ENCODE results near the gene TTN. TPM values are rescaled to one million over a fixed set of nuclear protein-coding genes. Genes with fewer than 3 reads are reported as not detected.
"Not testable (repeated sequence)": the region's sequence is repeated elsewhere in the genome, so short reads cannot be mapped to it uniquely, and the experiment has no call there.

Gene TTN
- polyA plus RNA-seq, 10 donors: 125 to 407 (median 233) TPM

- no peak for DNase-seq
Measured at GRCh38 chr2:178674122-178674521, 133.1 kb downstream of the TTN start.

GRCh38 chr2:178666458-178666857, 140.8 kb downstream of the TTN start:
- no peak for DNase-seq

- not testable (repeated sequence) for DNase-seq
Measured at GRCh38 chr2:178658480-178658879, 148.7 kb downstream of the TTN start.

GRCh38 chr2:178650554-178650953, 156.7 kb downstream of the TTN start:
- no peak for DNase-seq

- DNase-seq: no peak
Measured at GRCh38 chr2:178644919-178645318, 162.3 kb downstream of the TTN start.

- no peak for DNase-seq
Measured at GRCh38 chr2:178641498-178641897, 165.7 kb downstream of the TTN start.

GRCh38 chr2:178635897-178636296, 171.3 kb downstream of the TTN start:
- no peak for DNase-seq

- no peak for DNase-seq
Measured at GRCh38 chr2:178632729-178633128, 174.5 kb downstream of the TTN start.

GRCh38 chr2:178630581-178630980, 176.6 kb downstream of the TTN start:
- DNase-seq: peak; percentile 16 to 51 (median 17)

- peak; percentile 23 to 60 (median 36) for DNase-seq
Measured at GRCh38 chr2:178629463-178629862, 177.8 kb downstream of the TTN start.

GRCh38 chr2:178628605-178629004, 178.6 kb downstream of the TTN start:
- peak; percentile 4 to 43 (median 16) for DNase-seq

- DNase-seq: no peak
Measured at GRCh38 chr2:178627401-178627800, 179.8 kb downstream of the TTN start.

GRCh38 chr2:178615969-178616368, 191.3 kb downstream of the TTN start:
- DNase-seq: no peak

GRCh38 chr2:178602901-178603300, 204.3 kb downstream of the TTN start:
- DNase-seq: no peak

- no peak for DNase-seq
Measured at GRCh38 chr2:178592655-178593054, 214.6 kb downstream of the TTN start.

GRCh38 chr2:178589335-178589734, 217.9 kb downstream of the TTN start:
- no peak for DNase-seq

- no peak for DNase-seq
Measured at GRCh38 chr2:178584666-178585065, 222.6 kb downstream of the TTN start.

GRCh38 chr2:178579006-178579405, 228.2 kb downstream of the TTN start:
- DNase-seq: no peak

- DNase-seq: no peak
Measured at GRCh38 chr2:178574789-178575188, 232.4 kb downstream of the TTN start.

- no peak for DNase-seq
Measured at GRCh38 chr2:178568227-178568626, 239.0 kb downstream of the TTN start.

GRCh38 chr2:178553047-178553446, 254.2 kb downstream of the TTN start:
- DNase-seq: peak in 1 of 3 donors; percentile 64

GRCh38 chr2:178550352-178550751, 256.9 kb downstream of the TTN start:
- DNase-seq: no peak

GRCh38 chr2:178542569-178542968, 264.7 kb downstream of the TTN start:
- no peak for DNase-seq

- DNase-seq: no peak
Measured at GRCh38 chr2:178542161-178542560, 265.1 kb downstream of the TTN start.

GRCh38 chr2:178536037-178536436, 271.2 kb downstream of the TTN start:
- no peak for DNase-seq
